Measurements from ENCODE around the gene AUTS2.
A peak's percentile ranks its signal among the peaks of the same experiment; 100 is the strongest.

AUTS2 gene

GRCh38 chr7:70156057-70156456 lies 557.8 kb downstream of the AUTS2 start:
- DNase-seq: no peak

- DNase-seq: peak; percentile 17
Measured at GRCh38 chr7:70159121-70159520, 560.8 kb downstream of the AUTS2 start.

DNA sequence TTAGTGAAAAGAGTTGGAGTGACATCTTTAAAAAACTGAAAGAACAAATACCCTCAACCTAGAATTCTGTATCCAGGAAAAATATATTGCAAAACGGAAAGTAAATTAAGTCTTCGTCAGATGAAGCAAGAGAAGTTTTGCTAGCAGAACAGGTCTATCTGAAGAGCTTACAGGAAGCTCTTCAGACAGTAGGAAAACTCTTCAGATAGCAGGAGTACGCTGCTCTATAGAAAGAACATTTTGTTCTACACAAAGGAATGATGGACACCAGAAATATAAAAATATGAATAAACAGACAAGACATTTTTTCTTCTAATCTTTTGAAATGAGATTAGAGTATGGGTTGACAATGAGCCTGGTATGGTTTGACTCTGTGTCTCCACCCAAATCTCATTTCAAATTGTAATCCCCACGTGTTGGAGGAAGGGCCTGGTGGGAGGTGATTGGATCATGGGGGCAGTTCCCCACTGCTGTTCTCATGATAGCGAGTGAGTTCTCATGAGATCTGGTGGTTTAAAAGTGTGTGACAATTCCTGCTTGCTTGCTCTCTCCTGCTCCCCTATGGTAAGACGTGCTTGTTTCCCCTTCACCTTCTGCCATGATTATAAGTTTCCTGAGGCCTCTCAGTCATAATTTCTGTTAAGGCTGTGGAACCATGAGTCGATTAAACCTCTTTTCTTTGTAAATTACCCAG lies 567.3 kb downstream of the AUTS2 start:
- no peak for DNase-seq

- DNase-seq: peak; percentile 37
Measured at GRCh38 chr7:70171369-70171920, 573.2 kb downstream of the AUTS2 start.

DNA sequence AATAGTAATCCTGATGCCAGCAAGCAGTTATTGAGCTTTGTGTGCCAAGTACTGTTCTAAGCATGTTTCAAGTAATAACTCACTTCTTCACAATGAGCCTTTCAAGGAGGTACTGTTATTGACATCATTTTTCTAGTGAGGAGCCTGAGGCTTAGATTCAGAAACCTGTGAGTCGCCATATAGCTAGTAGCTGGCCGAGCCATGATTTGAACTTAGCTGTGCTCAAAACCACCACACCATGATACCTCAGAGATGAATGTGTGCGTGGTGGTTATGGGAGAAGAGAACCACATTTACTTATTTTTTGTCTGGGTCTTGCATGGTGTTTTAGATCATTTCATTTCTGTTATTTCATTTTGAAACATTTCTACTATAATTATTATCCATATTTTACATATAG lies 578.9 kb downstream of the AUTS2 start:
- peak; percentile 88 for DNase-seq

GRCh38 chr7:70178211-70178610 lies 579.9 kb downstream of the AUTS2 start:
- DNase-seq: no peak

GRCh38 chr7:70178787-70179186 lies 580.5 kb downstream of the AUTS2 start:
- peak; percentile 48 for DNase-seq

DNA sequence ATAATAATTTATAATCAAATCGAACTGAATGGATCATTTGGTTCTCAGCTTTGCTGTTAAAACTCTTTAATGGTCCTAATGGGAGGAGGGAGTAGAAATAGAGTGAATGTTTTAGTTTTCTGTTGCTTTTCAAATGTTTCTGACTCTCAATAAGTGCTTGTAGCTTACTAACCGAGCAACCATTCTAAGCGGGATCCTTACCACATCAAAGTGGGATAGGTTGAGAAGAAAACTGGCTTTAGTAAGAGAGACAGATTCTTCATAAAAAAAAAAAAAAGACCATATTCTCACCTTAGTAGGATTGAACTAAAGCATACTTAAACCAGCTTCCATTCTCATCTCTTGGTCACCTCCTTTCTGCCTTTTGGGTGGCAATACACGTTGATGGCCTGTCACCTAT lies 584.2 kb downstream of the AUTS2 start:
- DNase-seq: no peak

- DNase-seq: no peak
Measured at GRCh38 chr7:70183278-70183677, 585.0 kb downstream of the AUTS2 start.

DNA sequence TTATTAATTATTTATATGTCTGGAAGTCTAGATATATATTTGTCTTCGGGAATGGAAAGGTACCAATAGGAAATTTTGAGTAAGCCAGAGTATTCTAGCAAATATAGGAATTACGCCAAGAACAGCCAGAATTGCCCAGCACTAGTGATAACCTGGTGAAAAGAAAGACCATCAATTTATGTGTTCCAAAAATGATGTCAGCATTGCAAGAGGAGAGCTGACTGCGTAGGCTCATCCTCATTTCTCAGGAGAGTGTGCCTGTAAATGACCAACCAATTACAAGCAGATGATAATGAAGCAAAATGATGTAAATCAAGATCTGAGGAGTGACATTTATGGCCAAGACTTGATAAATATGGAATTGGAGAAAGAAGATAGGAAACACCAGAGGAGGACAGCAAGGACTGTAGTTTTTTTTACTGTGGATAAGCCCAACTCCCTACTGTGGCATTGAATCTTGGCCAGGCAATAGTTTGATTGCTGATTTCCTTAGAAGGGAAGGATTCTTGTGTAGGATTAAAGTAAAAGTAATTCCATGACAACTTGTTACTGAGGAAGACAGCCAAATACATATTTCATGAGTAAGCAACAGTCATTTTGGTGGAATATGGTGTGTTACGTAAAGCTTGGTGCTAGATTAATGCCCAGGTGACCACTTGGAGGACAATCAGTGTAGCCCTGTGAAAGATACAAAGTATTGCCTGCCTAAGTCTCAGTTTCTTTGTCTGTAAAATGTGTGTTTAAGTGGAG lies 590.8 kb downstream of the AUTS2 start:
- peak; percentile 65 for DNase-seq

GRCh38 chr7:70189776-70190175 lies 591.5 kb downstream of the AUTS2 start:
- DNase-seq: no peak

- DNase-seq: no peak
Measured at GRCh38 chr7:70190281-70190680, 592.0 kb downstream of the AUTS2 start.

DNA sequence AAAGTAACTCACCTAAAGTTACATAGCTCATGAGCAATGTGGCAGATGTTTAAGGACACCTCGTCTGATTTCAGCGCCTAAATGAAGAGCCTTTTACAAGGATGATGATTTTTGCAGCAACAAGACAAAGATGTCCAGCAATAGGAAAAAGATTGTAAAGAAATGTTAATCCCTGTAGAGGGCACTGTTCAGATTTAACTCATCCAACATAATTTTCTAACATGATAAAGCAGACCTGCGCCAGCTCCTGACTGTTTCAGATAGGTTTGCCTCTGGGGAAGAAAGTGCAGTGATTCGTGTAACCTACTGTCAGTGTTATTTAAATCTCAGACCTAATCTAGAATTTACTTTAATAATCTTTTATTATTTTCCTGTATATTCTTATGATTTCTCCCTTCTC lies 595.2 kb downstream of the AUTS2 start:
- peak; percentile 43 for DNase-seq

DNA sequence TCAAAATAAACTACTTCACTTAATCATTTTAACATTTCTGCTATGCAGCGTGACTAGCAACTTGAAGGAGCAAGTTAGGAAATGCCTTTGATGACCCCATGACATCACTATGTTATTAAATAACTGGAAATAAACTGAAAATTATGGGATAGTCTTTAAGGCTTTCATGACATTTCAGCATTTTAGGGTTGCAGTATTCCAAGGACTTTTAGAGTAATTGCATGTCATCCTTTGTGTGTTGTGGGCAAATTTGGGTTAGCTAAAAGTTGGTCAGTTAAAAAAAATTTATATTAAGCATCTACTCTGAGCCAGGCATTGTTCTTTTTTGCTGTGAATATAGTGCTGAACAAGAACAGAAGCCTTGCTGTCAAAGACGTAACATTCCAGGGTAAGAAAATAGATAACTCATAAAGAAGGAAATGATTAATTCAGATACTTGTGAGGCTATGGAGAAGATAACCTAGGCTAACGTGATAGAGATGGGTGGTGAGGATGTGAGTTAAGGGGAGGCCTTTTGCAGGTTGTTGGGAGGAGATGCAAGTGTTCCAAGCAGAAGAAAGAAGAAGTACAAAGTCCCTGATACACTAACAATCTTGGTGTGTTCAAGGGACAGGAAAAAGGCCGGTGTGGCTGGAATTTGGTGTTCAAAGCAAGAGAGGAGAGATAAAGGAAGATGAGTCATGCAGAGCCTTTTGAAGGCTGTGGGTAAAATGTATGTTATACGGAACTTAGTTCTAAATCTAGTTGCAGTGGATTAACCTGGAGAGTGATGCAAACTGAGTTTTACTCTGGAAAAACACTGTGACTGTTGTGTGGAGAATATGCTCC lies 610.2 kb downstream of the AUTS2 start:
- DNase-seq: peak; percentile 43

DNA sequence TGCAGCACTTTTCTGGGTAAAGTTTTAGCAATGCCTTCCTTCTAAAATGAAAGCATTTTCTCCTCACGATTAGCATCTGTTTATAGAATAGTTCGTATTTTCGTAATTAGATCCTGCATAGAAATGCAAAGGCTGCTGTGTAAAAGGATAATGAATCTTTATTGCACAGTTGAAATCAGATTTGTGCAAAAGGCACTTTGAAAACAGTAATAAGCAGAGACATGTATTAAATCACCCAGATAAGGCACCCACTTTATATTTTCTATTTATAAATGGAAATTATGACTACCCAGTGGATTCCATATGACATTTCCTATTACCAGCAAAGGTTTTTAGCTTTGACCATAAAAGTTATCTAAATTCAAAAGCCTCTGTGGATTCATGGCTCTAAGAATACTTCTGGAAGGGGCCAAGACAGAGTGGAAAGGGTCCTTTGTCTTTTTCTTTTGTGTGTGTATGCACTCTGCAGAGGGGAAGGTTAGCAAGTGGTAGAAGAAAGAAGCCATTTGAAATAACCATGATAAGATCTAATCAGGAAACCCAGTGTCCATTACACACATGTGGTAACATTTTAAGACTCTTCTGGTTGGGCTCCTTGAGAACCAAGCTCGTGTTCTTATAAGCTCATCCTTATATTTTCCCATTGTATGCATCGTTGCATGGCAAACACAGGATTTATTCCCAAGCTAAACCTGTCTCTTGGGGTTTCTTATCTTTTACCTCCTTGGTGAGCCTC lies 612.1 kb downstream of the AUTS2 start:
- DNase-seq: no peak

GRCh38 chr7:70210936-70211310 lies 612.6 kb downstream of the AUTS2 start:
- no peak for DNase-seq

DNA sequence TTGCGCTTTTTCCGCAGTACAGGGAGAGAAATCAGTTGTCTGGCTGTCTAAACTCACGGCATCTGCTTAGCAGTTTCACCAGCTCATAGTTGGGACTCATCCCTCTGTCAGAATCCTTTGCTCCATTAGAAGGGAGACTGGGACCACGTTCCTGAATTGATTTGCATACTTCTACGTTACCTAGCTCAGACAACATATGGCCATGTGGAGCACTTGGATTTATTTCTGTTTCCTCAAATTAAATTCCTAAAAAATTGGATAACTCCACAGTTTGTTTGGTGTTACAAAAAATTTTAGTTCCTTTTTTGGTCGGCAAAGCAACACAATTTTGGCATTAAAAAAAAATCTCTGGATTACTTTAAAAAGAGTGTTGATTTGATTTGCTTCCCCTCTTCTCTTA lies 614.0 kb downstream of the AUTS2 start:
- DNase-seq: no peak

GRCh38 chr7:70214071-70214470 lies 615.8 kb downstream of the AUTS2 start:
- DNase-seq: no peak

DNA sequence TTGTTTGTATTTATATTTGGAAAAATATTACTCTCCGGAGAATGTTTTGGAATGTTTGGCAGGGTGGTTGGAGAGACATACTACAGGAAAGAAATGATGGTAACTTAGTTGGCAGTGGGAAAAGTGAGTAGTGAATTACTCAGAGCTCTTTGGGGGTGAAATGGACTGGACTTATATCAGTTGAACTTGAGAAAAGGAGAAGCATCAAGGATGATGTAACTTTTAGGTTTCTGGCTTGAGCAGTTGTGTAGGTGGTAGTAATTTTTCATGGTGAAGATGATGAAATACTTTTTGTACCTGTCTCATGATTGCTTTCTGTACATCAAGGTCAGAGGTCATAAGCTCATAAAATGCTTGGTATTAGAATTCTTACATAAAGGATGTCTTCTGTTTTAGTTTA lies 617.2 kb downstream of the AUTS2 start:
- DNase-seq: peak; percentile 79

- no peak for DNase-seq
Measured at GRCh38 chr7:70217571-70217970, 619.3 kb downstream of the AUTS2 start.

DNA sequence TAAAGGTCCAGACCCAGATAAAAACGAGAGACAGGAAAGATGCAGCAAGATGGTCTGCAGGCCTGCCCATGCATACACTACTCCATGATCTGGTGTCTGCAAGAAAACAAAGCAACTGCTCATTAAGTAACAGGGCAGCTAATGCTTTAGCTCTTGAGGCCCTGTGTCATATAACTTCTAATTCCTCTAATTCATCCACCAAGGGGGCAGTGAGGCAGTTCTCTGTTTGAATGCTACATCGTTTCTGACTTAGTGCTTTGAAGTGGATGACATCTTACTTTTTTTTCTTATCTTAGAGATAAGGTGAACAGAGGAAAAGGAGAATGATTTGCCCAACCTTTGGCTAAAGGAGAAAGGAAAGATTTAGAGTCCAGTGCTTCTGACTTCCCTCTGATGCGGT lies 619.7 kb downstream of the AUTS2 start:
- DNase-seq: no peak

DNA sequence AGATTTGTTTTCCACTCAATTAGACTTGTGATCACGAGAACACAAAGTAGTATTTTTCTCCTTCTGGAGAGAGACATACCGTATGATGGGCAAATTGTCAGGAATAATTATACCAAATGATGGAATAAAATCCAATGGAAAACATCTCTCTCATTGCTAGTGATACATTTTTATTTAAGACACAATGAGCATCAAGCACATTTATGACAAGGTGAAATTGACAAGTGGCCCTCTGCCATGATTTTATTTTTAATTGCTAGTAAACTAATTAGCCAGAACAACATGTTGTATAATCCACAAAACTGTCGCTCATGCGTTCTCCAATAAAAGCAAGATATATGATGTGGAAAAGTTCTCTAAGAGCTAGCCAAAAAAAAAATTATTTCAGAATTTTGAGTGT lies 620.8 kb downstream of the AUTS2 start:
- DNase-seq: no peak

DNA sequence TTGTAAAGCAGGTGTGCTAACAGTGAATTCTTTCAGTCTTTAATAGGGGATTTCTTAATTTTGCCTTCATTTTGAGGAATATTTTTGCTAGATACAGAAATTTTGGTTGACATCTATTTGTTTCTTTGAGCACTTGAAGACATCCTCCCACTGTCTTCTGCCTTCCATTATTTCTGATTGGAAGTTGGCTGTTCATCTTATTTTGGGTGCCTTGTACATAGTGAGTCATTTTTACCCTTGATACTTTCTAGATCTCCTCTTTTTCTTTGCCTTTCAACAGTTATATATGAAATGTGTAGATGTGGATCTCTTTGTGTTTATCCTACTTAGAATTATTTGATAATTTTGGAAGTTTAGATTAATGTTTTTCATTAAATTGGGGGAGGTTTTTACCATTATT lies 631.0 kb downstream of the AUTS2 start:
- DNase-seq: no peak

All from fibroblast of skin of right biceps (primary cell).